Activated effector memory CD4-positive, alpha-beta T cell treated with Interleukin-2 at 50 U/mL for 16 hours (primary cell): ENCODE measurements around the gene RBFOX1.
"Not testable (repeated sequence)": the region's sequence is repeated elsewhere in the genome, so short reads cannot be mapped to it uniquely, and the experiment has no call there.

Experiments used
- DNase-seq: peaks from one replicate; pipeline ENCODE4 v3.0.0-alpha.2; 2020

RBFOX1 gene

DNA sequence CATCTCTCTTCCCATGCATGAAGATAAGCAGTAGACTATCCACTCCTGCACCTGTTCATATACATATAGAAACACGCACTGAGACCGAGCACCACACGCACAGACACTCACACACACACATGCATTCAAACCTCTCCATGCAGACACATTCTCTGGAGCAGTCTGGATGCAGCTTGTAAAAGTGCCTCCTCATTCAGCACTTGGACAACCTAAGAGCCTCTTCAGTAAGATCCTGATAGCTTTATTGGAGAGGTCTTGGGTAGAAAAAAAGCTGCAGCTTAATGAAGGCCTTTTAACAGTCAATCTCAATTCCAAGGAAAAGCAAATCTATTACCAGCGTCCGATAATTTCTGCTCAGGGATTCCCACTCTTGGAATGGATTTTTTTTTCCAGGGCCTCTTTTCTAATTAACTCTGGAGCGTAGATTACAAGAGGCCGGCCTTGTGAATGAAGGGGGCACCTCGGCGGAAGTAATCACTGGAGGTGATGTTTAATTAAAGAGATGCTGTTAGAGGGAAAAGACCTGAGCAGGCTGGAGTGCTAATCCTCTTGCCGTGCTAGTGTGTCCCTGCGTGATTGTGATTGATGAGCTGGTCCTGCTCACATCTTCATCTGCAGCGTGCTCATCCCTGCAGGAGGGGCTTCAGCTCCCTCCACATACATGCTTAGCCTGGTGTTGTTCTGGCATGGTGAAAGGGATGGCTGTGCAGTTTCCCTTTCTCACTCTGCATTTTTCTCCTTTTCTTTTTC, 155.1 kb downstream of the RBFOX1 start:
- DNase-seq = no peak

DNA sequence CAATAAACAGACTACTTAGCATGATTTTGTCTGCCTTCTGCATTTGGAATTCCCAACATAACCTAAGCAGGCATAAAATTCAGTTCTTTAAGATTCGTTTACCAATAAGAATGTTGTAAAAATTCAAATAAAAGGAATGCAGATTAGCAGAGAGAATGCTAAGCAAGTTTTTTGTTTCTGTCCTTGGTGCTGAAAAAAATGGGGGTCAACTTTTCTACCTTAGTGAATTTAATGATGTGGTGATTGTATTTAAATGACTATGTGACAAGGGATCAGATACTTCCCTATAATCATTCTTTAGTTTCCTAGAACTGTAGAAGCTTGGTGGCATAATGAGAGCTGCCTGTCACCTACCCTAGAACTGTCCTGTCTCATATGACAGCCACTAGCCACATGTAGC, 159.5 kb downstream of the RBFOX1 start:
- DNase-seq = no peak

DNA sequence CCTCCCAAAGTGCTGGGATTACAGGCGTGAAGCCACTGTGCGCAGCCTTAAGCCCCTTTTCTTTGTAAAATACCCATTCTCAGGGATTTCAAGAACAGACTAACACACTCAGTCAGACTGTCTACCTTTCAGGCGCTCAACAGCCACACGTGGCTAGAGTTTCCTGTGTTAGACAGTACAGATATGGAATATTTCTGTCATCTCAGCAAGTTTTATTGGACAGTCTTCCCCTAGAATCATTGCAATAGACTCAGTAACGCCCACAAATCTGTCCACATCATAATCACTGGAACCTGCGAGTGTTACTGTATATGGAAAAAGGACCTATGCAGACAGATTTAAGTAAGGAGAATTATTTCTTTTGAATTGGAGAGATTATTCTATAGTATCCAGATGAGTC, 160.5 kb downstream of the RBFOX1 start:
- DNase-seq = no peak

- no peak for DNase-seq
These were observed 165.0 kb downstream of the RBFOX1 start for GRCh38 chr16:7497691-7498090.

DNA sequence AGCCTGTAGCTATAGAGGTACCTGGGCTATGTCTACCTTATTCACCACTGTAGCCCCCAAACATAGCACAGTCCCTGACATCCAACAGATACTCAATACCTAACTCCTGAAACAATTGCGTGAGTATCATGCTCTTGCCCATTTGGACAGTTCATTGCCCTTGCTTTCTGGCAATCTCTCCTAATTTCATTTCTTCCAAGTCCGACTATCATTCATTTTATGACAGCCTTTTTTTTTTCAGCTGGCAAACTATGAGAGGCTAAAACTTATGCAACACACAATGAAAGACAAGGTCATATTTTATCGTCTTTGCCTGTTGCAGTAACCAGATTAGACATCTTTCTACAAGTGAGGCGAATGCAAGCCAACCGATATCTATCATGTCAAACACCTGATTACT, 169.2 kb downstream of the RBFOX1 start:
- no peak for DNase-seq

DNA sequence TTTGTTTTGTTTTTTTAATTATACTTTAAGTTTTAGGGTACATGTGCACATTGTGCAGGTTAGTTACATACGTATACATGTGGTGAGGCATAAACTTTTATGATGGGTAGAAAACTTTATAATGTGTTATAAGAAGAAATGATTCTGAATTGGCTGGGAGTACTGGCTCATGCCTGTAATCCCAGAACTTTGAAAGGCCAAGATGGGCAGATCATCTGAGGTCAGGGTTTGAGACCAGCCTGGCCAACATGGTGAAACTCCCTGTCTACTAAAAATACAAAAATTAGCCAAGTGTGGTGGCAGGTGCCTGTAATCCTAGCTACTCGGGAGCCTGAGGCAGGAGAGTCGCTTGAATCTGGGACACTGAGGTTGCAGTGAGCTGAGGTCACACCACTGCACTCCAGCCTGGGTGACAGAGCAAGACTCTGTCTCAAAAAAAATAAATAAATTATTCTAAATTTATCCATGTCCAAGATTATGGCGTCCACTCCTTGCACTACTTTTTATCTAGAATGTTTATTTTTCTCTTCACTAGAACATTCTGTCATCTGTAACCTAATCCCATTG, 170.0 kb downstream of the RBFOX1 start:
- not testable (repeated sequence) for DNase-seq

GRCh38 chr16:7503666-7504065, 171.0 kb downstream of the RBFOX1 start:
- no peak for DNase-seq

DNA sequence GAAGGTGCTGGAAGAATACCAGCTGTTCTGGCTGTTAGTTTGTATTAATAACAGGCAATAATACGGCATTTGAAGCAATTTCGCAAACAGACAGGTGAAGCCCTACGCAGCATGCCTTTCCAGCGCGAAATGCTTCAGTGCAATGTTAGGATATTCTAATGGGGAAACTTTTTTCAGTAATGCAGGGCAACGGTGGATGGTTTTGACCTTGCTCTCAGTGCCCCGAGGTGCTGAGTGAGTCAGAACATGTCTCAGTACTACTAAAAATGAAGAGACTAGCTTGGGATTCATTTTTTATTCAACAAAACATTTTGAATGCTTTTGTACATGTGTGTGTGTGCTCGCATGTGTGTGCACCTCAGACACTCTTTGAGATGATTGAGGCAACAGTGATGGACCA, 172.2 kb downstream of the RBFOX1 start:
- DNase-seq = no peak

DNA sequence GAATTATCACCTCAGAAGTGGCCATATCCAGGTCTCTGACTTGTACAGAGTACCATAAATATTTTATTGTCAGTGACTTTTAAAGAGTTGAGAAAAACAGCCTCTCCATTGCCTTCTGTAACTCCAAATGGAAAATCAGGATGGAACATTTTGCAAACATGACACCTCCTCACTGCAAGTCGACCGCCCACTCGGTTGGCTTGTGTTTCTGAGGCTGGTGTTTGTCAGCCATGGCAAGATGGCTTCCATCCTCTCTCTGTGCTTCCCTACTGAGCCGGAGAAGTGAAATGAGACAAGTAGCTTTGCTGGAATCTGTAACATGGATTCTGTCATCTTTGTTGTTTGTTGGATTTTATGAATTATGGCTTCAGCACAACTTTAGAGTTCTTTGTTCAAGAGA, 172.8 kb downstream of the RBFOX1 start:
- no peak for DNase-seq

- no peak for DNase-seq
These were observed 173.7 kb downstream of the RBFOX1 start for GRCh38 chr16:7506363-7506762.

- no peak for DNase-seq
These were observed 176.0 kb downstream of the RBFOX1 start for GRCh38 chr16:7508656-7509055.

- DNase-seq = no peak
These were observed 177.4 kb downstream of the RBFOX1 start for GRCh38 chr16:7509963-7510601.

DNA sequence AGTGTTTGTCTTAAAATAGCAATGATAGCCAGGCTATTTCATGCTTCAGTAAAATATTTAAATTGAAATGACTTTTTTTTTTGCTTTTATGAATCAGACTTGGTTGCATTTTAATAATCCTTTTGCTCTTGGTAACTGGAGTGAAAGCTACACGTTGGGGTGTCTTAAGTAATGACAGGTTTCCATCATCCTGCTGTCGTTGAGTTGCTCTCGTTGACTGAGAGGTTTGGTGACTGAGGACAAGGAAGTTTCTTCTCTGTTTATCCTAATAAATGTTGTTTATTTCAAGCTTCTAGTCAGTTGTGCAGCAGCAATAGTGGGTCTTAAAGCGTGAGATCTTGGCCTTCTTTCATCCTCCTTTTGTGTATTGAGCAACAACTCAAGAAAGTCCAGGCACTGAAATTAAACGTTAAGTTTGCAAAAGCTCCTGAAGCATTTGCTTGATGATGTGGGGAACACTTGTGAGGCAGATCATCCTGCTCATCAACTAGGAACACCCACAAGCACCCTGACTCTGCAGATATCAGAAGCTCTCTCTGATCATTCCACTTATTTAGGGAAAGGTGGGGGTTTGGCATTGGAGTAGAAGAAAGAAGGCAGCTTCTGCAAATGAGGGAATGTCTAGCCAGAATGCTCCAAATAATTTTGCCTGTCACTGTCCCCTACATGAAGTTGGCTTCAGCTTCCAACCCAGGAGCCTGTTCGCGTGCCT, 179.1 kb downstream of the RBFOX1 start:
- DNase-seq = no peak

DNA sequence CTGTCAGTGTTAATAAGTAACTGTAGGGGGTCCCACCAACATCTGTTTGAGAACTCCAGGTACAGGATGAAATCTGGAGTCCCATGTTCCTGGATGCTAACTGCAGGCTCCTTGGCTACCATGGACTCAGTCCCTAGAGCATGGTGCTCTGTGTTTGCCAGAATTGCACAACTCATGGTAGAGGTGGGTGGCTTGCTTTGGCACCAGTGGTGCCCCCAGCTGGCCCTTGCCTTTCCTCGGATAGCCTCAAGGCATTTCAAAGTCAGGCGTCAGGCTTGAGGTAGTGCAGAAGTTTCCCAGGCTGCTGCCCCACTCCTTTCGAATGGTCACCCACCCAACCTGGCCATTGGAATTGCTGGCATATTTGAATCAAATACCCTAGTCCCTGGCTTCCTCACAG, 179.9 kb downstream of the RBFOX1 start:
- no peak for DNase-seq

GRCh38 chr16:7513429-7513828, 180.8 kb downstream of the RBFOX1 start:
- no peak for DNase-seq

DNA sequence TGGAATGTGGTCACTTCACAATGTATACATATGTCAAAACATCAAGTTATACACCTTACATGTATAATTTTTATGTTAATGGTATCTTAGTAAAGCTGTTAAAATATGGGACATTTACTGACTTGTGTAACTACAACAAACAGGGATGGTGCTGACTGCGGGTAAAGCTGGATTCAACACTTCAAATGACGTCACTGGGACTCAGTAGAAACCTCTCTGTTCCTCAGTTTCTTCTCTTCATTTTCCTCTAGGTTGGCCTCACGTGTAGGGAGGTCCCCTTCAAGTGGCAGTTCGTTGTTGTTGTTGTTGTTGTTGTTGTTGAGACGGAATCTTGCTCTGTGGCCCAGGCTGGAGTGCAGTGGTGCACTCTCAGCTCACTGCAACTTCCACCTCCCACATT, 182.9 kb downstream of the RBFOX1 start:
- no peak for DNase-seq

- no peak for DNase-seq
These were observed 184.9 kb downstream of the RBFOX1 start for GRCh38 chr16:7517496-7517895.

GRCh38 chr16:7518158-7518557, 185.5 kb downstream of the RBFOX1 start:
- DNase-seq = no peak

DNA sequence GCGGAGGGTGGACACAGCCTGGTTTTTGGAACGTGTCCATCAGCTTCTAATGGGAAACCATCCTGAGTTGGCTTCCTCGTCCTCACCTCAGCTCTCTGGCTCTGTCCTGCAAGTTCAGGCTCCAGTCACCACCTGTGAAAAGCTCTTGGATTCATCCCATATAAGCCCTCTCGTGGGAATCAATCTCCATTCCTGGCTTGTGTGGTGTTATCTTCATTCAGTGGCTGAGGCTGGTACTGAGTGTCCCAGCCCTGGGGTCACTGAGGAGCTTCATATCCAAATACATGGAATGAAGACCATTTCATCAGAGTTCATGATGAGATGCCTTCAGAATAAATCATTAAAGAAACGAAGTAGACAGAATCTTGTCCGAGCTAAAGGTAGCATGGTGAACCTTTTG, 189.2 kb downstream of the RBFOX1 start:
- DNase-seq = no peak

- DNase-seq = no peak
These were observed 191.8 kb downstream of the RBFOX1 start for GRCh38 chr16:7524419-7524818.

DNA sequence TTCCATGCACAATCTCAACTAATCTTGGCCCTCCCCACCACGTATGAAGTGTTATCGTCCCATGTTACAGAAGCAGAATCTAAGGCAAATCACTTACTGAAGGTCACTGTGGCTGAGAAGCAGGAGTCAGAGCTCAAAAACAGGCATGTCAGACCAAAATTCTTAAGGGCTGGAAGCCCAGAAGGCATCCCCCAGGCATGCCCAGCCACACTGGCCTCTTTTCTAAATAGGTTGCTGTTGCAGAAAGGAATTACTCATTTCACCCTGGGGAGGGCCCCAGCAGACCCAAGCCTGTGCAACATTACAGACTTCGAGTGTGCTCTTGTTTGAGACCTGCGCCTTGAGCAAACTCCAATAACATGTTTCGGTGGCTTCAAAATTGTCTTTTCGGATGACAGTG, 194.1 kb downstream of the RBFOX1 start:
- no peak for DNase-seq

GRCh38 chr16:7532534-7532933, 199.9 kb downstream of the RBFOX1 start:
- no peak for DNase-seq

DNA sequence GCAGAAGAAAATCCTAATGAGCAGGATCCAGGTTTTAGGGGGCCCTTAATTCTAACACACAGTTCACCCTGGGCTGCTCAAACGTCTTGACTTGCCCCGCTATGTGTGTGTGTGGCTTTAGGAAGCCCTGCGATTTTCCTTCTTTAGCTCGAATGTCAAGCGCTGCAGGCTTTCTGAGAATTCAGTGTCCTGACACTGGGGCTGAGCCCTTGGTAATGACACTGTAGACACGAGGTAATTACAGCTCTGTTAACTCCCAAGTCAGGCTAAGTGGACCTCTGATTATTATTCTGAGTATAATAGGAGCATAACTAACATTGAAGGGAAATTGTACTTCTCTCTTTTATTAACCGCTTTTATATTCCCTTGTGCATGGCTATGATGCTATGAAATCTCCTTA, 202.1 kb downstream of the RBFOX1 start:
- DNase-seq = no peak

GRCh38 chr16:7541026-7541425, 208.4 kb downstream of the RBFOX1 start:
- DNase-seq = no peak
